Neural cell (in vitro differentiated cells): Measurements from ENCODE around the gene ANKRD44. TPM values are rescaled to one million over a fixed set of nuclear protein-coding genes. Genes with fewer than 3 reads are reported as not detected.
A peak's percentile ranks its signal among the peaks of the same experiment; 100 is the strongest.

Source experiments
- H2AFZ ChIP-seq: fragments of 200-600, 300-800 bp; sonication (generic), shearing (Covaris generic); 2 replicates; pipeline ENCODE4 v1.6.0; 2014; ENCODE audit warnings: low read depth, mild to moderate bottlenecking, antibody characterized with exemption, low read length, moderate library complexity
- H3F3A ChIP-seq: fragments of 200-600 bp; shearing (Covaris generic); 2 replicates; pipeline ENCODE4 v1.6.1; 2016; ENCODE audit warnings: mild to moderate bottlenecking, moderate library complexity, mixed read lengths, antibody characterized with exemption, low read length; ENCODE audit not compliant: insufficient read depth, poor library complexity, severe bottlenecking
- H3K27ac ChIP-seq: fragments of 200-600, 300-800 bp; sonication (generic), shearing (Covaris generic); 2 replicates; pipeline ENCODE4 v1.5.1; 2014; ENCODE audit warnings: mild to moderate bottlenecking, low read length, moderate library complexity
- H3K27me3 ChIP-seq: fragments of 300-800, 200-600 bp; sonication (generic), shearing (Covaris generic); 2 replicates; pipeline ENCODE4 v1.6.0; 2014; ENCODE audit warnings: mild to moderate bottlenecking, low read depth, low read length, moderate library complexity; ENCODE audit not compliant: insufficient read depth
- H3K36me3 ChIP-seq: fragments of 300-800, 200-600 bp; sonication (generic), shearing (Covaris generic); 2 replicates; pipeline ENCODE4 v1.5.1; 2014; ENCODE audit warnings: mild to moderate bottlenecking, antibody characterized with exemption, low read length, moderate library complexity; ENCODE audit not compliant: insufficient read depth
- H3K4me2 ChIP-seq: fragments of 300-800, 200-600 bp; sonication (generic), shearing (Covaris generic); 2 replicates; pipeline ENCODE4 v1.6.0; 2014; ENCODE audit warnings: mild to moderate bottlenecking, low read length
- H3K4me3 ChIP-seq: fragments of 300-800, 200-600 bp; sonication (generic), shearing (Covaris generic); 2 replicates; pipeline ENCODE4 v1.5.1; 2014; ENCODE audit warnings: mild to moderate bottlenecking, low read length, moderate library complexity
- H3K79me2 ChIP-seq: fragments of 200-600 bp; shearing (Covaris generic); replicated peaks from 2 replicates; pipeline ENCODE4 v1.6.0; 2014; ENCODE audit warnings: mild to moderate bottlenecking, low read length, moderate library complexity; ENCODE audit not compliant: insufficient read depth
- H3K9ac ChIP-seq: fragments of 300-800, 200-600 bp; sonication (generic), shearing (Covaris generic); 2 replicates; pipeline ENCODE4 v1.6.1; 2016; ENCODE audit warnings: mild to moderate bottlenecking, low read length, mixed read lengths
- H3K9me2 ChIP-seq: fragments of 200-600 bp; shearing (Covaris generic); 2 replicates; pipeline ENCODE4 v1.6.1; 2016; ENCODE audit warnings: mild to moderate bottlenecking, low read length, mixed read lengths; ENCODE audit not compliant: insufficient read depth
- H3K9me3 ChIP-seq: fragments of 200-600, 300-800 bp; sonication (generic), shearing (Covaris generic); 2 replicates; pipeline ENCODE4 v1.6.1; 2016; ENCODE audit warnings: mild to moderate bottlenecking, mixed run types, low read length, moderate library complexity, mixed read lengths
- H4K20me1 ChIP-seq: fragments of 200-600 bp; shearing (Covaris generic); 2 replicates; pipeline ENCODE4 v1.6.1; 2016; ENCODE audit warnings: mild to moderate bottlenecking, mixed run types; ENCODE audit not compliant: insufficient read depth
- EP300 ChIP-seq: fragments of 450-650 bp; conservative IDR thresholded peaks from 2 replicates; pipeline ENCODE4 v1.6.1; 2014; ENCODE audit warnings: antibody characterized with exemption, mild to moderate bottlenecking, moderate library complexity; ENCODE audit not compliant: poor library complexity, severe bottlenecking
- EZH2 ChIP-seq: fragments of 200-600, 300-800 bp; shearing (Covaris generic), sonication (generic); IDR thresholded peaks from 2 replicates; pipeline ENCODE4 v1.6.1; 2014; ENCODE audit warnings: antibody characterized with exemption, low read length, borderline replicate concordance, mild to moderate bottlenecking; ENCODE audit not compliant: insufficient read depth, poor library complexity, severe bottlenecking
- MXI1 ChIP-seq: fragments of 450-650 bp; conservative IDR thresholded peaks from 2 replicates; pipeline ENCODE4 v1.6.1; 2014; ENCODE audit warnings: antibody characterized with exemption, mild to moderate bottlenecking; ENCODE audit not compliant: poor library complexity, severe bottlenecking
- POLR2AphosphoS5 ChIP-seq: IDR thresholded peaks from 2 replicates; pipeline ENCODE4 v1.6.1; 2012
- RAD21 ChIP-seq: fragments of 450-650 bp; conservative IDR thresholded peaks from 2 replicates; pipeline ENCODE4 v1.6.1; 2014; ENCODE audit warnings: antibody characterized with exemption, mild to moderate bottlenecking, moderate library complexity
- SMC3 ChIP-seq: fragments of 450-650 bp; conservative IDR thresholded peaks from 2 replicates; pipeline ENCODE4 v1.6.1; 2014; ENCODE audit warnings: antibody characterized with exemption, mild to moderate bottlenecking, moderate library complexity; ENCODE audit not compliant: poor library complexity
- TAF1 ChIP-seq: IDR thresholded peaks from 2 replicates; pipeline ENCODE4 v1.6.1; 2012; ENCODE audit warnings: low read depth
- polyA plus RNA-seq: library from polyadenylated mRNA; depleted of rRNA; stranded (reverse); fragments of >200 nt; gene quantifications from 2 replicates; pipeline ENCODE4 v1.2.3, GENCODE V29; 2014
- TF ChIP-seq, protein P1 (sequence below): fragments of 450-650 bp; IDR thresholded peaks from 2 replicates; pipeline ENCODE4 v1.5.1; 2014; ENCODE audit warnings: antibody characterized with exemption, mild to moderate bottlenecking, moderate library complexity; ENCODE audit not compliant: poor library complexity, severe bottlenecking
- TF ChIP-seq, protein P2 (sequence below): IDR thresholded peaks from 2 replicates; pipeline ENCODE4 v1.6.1; 2012; ENCODE audit warnings: borderline replicate concordance

The ANKRD44 gene
- polyA plus RNA-seq, 1 donor from 2014 or later: 94.3 TPM

DNA sequence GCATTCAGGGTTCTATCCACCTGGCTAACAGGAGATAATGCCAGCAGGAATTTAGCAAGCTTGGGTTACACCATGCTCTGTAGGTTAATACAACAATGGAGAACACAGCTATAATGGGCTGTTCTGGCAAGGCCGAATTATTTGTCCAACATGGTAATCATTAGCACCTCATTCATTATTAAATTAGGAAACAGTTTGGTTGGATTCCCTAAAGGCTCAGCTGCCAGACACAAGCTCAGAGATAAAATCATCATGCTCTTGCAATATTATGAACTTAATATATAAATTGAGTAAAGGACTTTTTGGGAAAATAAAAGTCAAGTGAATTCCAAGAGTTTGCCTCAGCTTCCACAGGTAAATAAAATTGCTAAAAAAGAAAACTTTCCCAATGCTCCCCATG, 166.4 kb downstream of the ANKRD44 start (continued):
- TF ChIP-seq, protein P1, sequence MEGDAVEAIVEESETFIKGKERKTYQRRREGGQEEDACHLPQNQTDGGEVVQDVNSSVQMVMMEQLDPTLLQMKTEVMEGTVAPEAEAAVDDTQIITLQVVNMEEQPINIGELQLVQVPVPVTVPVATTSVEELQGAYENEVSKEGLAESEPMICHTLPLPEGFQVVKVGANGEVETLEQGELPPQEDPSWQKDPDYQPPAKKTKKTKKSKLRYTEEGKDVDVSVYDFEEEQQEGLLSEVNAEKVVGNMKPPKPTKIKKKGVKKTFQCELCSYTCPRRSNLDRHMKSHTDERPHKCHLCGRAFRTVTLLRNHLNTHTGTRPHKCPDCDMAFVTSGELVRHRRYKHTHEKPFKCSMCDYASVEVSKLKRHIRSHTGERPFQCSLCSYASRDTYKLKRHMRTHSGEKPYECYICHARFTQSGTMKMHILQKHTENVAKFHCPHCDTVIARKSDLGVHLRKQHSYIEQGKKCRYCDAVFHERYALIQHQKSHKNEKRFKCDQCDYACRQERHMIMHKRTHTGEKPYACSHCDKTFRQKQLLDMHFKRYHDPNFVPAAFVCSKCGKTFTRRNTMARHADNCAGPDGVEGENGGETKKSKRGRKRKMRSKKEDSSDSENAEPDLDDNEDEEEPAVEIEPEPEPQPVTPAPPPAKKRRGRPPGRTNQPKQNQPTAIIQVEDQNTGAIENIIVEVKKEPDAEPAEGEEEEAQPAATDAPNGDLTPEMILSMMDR: no peak
- no peak for TF ChIP-seq EZH2

DNA sequence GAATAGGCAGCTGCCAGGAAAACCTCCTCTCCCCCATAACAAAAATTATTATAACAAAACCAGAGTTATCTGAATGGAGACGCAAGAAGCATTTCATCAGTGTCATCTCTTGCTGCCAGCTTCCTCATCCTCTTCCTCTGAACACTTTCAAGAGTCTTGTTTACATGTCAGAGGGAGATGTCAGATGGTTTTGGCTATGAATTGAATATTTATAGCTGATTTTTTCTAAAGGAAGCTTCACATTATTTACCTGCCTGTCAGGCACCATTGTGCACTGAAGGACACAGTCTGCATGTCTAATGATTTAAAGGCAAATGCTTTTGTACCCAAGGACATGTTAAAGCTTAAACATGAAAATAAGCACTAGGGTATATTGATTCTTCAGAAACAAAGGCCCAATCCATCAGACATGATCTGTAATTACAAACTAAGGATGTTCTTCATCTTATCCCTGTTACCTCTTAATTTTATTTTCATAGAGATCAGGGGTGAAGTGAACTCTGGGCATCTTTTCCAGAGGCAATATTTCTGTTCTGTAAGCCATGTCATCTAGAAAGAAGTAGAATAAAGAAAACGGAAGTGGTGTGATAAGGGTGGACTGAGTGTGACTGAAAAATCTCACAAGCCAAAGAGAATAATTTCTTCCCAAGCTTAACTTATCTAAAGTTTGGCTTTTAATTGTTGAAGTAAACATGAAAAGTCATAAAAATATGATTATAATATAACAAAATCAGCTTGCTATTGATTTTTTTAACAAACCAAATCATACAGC, 168.7 kb downstream of the ANKRD44 start:
- Histone ChIP-seq H4K20me1 (no peaks in the 10 kb centered on the region), H3K79me2 (no peaks in the 10 kb centered on the region), H3K27me3 (no peaks in the 10 kb centered on the region), H2AFZ (peak overlapping the region; percentile 23), H3K4me2 (no peak overlapping the region), H3K9me3 (no peaks in the 10 kb centered on the region), H3K9ac (peak overlapping the region; percentile 22), H3K4me3 (peak overlapping the region; percentile 23), H3K27ac (peak overlapping the region; percentile 31), H3K36me3 (no peaks in the 10 kb centered on the region), H3F3A (no peaks in the 10 kb centered on the region), H3K9me2 (no peaks in the 10 kb centered on the region)
- TF ChIP-seq, protein P2, sequence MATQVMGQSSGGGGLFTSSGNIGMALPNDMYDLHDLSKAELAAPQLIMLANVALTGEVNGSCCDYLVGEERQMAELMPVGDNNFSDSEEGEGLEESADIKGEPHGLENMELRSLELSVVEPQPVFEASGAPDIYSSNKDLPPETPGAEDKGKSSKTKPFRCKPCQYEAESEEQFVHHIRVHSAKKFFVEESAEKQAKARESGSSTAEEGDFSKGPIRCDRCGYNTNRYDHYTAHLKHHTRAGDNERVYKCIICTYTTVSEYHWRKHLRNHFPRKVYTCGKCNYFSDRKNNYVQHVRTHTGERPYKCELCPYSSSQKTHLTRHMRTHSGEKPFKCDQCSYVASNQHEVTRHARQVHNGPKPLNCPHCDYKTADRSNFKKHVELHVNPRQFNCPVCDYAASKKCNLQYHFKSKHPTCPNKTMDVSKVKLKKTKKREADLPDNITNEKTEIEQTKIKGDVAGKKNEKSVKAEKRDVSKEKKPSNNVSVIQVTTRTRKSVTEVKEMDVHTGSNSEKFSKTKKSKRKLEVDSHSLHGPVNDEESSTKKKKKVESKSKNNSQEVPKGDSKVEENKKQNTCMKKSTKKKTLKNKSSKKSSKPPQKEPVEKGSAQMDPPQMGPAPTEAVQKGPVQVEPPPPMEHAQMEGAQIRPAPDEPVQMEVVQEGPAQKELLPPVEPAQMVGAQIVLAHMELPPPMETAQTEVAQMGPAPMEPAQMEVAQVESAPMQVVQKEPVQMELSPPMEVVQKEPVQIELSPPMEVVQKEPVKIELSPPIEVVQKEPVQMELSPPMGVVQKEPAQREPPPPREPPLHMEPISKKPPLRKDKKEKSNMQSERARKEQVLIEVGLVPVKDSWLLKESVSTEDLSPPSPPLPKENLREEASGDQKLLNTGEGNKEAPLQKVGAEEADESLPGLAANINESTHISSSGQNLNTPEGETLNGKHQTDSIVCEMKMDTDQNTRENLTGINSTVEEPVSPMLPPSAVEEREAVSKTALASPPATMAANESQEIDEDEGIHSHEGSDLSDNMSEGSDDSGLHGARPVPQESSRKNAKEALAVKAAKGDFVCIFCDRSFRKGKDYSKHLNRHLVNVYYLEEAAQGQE: peak; percentile 35
- TF ChIP-seq POLR2AphosphoS5 (peak; percentile 55), EP300 (peak; percentile 83), SMC3 (no peak)
- TF ChIP-seq, protein P1: no peak

DNA sequence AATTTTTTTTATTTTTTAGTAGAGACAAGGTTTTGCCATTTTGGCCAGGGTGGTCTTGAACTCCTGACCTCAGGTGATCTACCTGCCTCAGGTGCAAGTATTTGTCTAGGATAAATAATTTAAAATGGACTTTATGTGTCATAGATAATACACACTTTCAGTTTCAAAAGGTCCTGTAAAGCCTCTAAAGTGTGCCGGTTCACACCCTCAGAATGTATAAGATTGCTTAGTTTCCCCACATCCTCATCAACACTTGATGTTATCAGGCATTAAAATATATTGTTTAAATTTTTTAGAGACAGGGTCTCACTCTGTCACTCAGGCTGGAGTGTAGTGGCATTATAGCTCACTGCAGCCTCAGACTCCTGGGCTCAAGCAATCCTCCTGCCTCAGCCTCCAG, 170.5 kb downstream of the ANKRD44 start:
- no peaks in the 10 kb centered on the region for H3F3A ChIP-seq
- no peak overlapping the region for H3K4me3 ChIP-seq
- H3K27me3 ChIP-seq: no peaks in the 10 kb centered on the region
- no peak overlapping the region for H3K4me2 ChIP-seq
- H3K9me3 ChIP-seq: no peaks in the 10 kb centered on the region
- H3K27ac ChIP-seq: no peak overlapping the region
- H3K9me2 ChIP-seq: no peaks in the 10 kb centered on the region
- H3K9ac ChIP-seq: no peak overlapping the region
- H3K36me3 ChIP-seq: no peaks in the 10 kb centered on the region
- H4K20me1 ChIP-seq: no peaks in the 10 kb centered on the region
- no peak overlapping the region for H2AFZ ChIP-seq
- no peaks in the 10 kb centered on the region for H3K79me2 ChIP-seq
- TF ChIP-seq EP300 (no peak), RAD21 (no peak), POLR2AphosphoS5 (no peak), EZH2 (no peak), SMC3 (no peak), TAF1 (no peak), MXI1 (no peak)
- TF ChIP-seq, protein P1: no peak
- TF ChIP-seq, protein P2: no peak
